Skeletal muscle tissue (tissue), 4 donors: Measurements from ENCODE around the gene GUF1. TPM values are rescaled to one million over a fixed set of nuclear protein-coding genes. Genes with fewer than 3 reads are reported as not detected.
A peak's percentile ranks its signal among the peaks of the same experiment; 100 is the strongest.

Experiments used
- H3K27ac ChIP-seq: one replicate; pipeline ENCODE4 v1.7.0; 2013; ENCODE audit warnings: mild to moderate bottlenecking, low read depth, low read length, inconsistent platforms
- H3K27me3 ChIP-seq, 3 donors: one replicate each; pipeline ENCODE4 v1.7.0; 2013; ENCODE audit warnings: low read length in 3 of 3; ENCODE audit not compliant: control insufficient read depth in 3 of 3, insufficient read depth in 3 of 3
- H3K36me3 ChIP-seq, 3 donors: one replicate each; pipeline ENCODE4 v1.7.0; 2013; ENCODE audit warnings: low read length in 3 of 3; ENCODE audit not compliant: control insufficient read depth in 3 of 3, insufficient read depth in 3 of 3
- H3K4me1 ChIP-seq, 3 donors: one replicate each; pipeline ENCODE4 v1.7.0; 2013; ENCODE audit warnings: low read length in 3 of 3, mild to moderate bottlenecking in 3 of 3; ENCODE audit not compliant: control insufficient read depth in 3 of 3, insufficient read depth in 3 of 3
- H3K4me3 ChIP-seq, 3 donors: one replicate each; pipeline ENCODE4 v1.7.0; 2013; ENCODE audit warnings: low read length in 3 of 3
- H3K9ac ChIP-seq, 3 donors: one replicate each; pipeline ENCODE4 v1.7.0; 2013; ENCODE audit warnings: low read length in 3 of 3, mild to moderate bottlenecking in 3 of 3, moderate library complexity in 2 of 3, low read depth in 1 of 3
- H3K9me3 ChIP-seq, 3 donors: one replicate each; pipeline ENCODE4 v1.7.0; 2013; ENCODE audit warnings: low read length in 3 of 3; ENCODE audit not compliant: control insufficient read depth in 3 of 3
- total RNA-seq: library from RNA; depleted of rRNA; stranded (reverse); fragments of >200 nt; gene quantifications from one replicate; pipeline ENCODE4 v1.2.3, GENCODE V29; 2014
- donor health status: Osteomylitis.

The GUF1 gene
- total RNA-seq, 1 donor from 2014 or later, result 12.0 TPM

DNA sequence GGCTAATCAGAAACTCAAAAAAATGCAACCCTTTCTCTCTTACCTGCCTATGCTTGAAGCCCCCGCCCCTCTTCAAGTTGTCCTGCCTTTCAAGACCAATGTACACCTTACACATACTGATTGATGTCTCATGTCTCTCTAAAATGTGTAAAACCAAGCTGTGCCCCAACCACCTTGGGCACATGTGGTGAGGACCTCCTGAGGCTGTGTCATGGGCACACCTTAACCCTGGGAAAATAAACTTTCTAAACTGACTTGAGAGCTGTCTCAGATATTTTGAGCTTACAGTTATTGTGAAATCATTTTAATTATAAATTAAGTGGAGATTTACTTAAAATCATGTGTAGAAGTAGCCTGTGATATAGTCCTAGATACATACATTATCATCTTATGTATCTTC lies 22.2 kb downstream of the GUF1 start:
- H3K27ac ChIP-seq, result no peak overlapping the region
- peaks cover 16 to 54% (median 46%) of the 10 kb centered on the region in 3 donors for H3K36me3 ChIP-seq
- H3K9ac ChIP-seq, result no peak overlapping the region
- no peaks in the 10 kb centered on the region for H3K27me3 ChIP-seq
- H3K4me3 ChIP-seq, result no peak overlapping the region
- H3K4me1 ChIP-seq, result no peaks in the 10 kb centered on the region
- H3K9me3 ChIP-seq, result no peaks in the 10 kb centered on the region

DNA sequence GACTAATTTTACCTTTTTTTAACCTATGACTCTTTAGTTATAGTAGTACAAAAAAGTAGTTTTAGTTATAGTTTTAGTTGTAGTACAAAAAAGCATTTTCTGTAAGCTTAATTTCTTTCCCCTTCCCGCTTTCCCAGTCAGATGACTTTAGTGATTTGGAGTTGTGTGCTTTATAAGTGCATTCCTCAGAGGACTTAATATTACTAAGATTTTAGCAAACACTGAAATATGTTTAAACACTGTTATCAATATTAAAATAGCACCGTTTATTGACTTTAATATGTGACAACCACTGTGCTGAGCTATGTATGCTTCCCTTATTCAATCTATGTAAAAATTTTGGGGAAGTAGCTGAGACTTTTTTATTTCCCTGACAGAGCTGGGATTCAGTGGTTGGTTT lies 22.8 kb downstream of the GUF1 start:
- H3K27me3 ChIP-seq, result no peaks in the 10 kb centered on the region
- H3K9me3 ChIP-seq, result no peaks in the 10 kb centered on the region
- peaks cover 15 to 48% (median 46%) of the 10 kb centered on the region in 3 donors for H3K36me3 ChIP-seq
- no peaks in the 10 kb centered on the region for H3K4me1 ChIP-seq
- no peak overlapping the region for H3K4me3 ChIP-seq
- H3K27ac ChIP-seq, result no peak overlapping the region
- H3K9ac ChIP-seq, result no peak overlapping the region

DNA sequence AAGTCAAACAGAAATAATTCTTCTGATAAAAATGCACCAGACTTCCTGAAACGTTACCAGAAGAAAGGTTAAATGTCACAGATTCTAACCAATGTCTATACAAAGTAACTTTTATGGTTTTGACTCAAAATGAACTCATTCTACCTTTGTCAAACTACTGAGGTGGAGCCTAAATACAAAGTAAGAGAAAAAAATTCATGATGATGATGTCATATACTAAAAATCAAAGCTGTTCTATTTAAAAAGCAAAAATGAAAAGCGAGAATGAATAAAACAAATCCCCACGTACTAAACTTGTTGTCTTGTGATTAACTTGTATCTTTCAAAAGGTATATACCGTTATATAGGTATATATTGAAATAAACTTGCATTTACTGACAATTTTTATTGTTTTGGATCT lies 26.5 kb downstream of the GUF1 start:
- H3K9me3 ChIP-seq, result no peaks in the 10 kb centered on the region
- H3K4me1 ChIP-seq, result no peaks in the 10 kb centered on the region
- H3K36me3 ChIP-seq, result peaks cover 0 to 31% (median 27%) of the 10 kb centered on the region in 3 donors
- H3K4me3 ChIP-seq, result no peak overlapping the region
- no peak overlapping the region for H3K27ac ChIP-seq
- H3K9ac ChIP-seq, result no peak overlapping the region
- H3K27me3 ChIP-seq, result no peaks in the 10 kb centered on the region

DNA sequence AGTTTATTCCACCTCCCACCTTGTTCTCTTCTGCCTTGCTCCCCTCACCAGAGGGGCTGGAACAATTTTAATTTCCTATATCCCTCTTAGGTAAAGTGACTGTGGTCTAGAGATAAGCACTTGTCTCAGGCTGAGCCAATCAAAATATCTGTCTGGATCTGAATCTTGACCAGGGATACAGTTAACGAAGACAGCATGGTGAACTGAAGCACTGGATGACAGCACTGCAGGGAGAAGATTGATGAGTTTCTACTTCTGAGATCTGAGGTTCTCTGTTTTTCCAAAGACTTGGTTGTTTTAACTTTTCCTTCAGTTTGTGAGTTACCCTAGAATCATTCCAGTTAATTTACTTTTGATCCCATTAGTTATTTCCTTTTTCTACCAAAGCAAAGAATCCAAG lies 34.9 kb downstream of the GUF1 start:
- H3K9me3 ChIP-seq, result no peaks in the 10 kb centered on the region
- peaks cover 0 to 2% (median 0%) of the 10 kb centered on the region in 3 donors for H3K36me3 ChIP-seq
- no peaks in the 10 kb centered on the region for H3K27me3 ChIP-seq
- H3K9ac ChIP-seq, result no peak overlapping the region
- H3K27ac ChIP-seq, result no peak overlapping the region
- H3K4me3 ChIP-seq, result no peak overlapping the region
- peaks cover 0 to 2% (median 2%) of the 10 kb centered on the region in 3 donors for H3K4me1 ChIP-seq

DNA sequence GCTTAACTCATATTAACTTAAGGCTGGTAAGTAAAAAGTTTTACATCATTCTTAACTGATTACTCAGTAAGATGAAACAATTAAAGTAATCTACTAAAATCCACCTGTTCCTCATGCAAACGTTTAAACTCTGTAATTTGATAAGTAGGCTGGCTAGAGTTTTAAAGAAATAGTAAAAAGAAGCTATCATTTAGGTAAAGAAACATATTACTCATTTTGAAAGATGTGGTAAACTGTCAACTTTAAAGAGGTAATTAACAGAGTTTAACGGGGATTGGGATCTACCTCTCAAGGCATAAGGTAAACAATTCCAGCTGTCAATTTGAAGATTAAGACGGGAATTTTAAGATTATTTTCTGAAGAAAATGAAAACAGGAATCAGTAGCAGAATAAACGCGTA lies 38.4 kb downstream of the GUF1 start:
- H3K36me3 ChIP-seq, result no peaks in the 10 kb centered on the region
- no peak overlapping the region for H3K27ac ChIP-seq
- peaks cover 2 to 6% (median 3%) of the 10 kb centered on the region in 3 donors for H3K4me1 ChIP-seq
- no peaks in the 10 kb centered on the region for H3K9me3 ChIP-seq
- H3K9ac ChIP-seq, result no peak overlapping the region
- no peak overlapping the region for H3K4me3 ChIP-seq
- H3K27me3 ChIP-seq, result no peaks in the 10 kb centered on the region

DNA sequence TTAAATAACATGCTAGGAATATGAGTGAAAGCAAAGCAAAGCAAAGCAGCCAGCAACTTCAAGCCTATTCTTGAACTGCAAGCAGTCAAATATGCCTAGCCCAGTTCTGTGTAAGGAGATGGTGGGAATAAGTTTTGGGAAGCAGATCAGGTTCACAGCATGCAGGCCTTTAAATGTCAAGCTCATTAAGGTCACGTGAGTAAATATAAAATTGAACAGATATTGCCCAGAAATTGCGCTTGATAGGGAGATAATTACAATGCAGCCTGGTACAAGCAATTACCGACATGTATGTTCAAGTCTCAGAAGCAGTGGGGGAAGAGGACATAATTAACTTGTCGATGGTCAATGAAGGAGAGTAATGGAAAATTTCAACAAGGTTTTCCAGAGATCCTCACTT lies 42.2 kb downstream of the GUF1 start:
- H3K9ac ChIP-seq, result no peak overlapping the region
- no peaks in the 10 kb centered on the region for H3K9me3 ChIP-seq
- no peak overlapping the region for H3K27ac ChIP-seq
- H3K27me3 ChIP-seq, result no peaks in the 10 kb centered on the region
- peaks cover 3 to 6% (median 5%) of the 10 kb centered on the region in 3 donors for H3K4me1 ChIP-seq
- no peaks in the 10 kb centered on the region for H3K36me3 ChIP-seq
- H3K4me3 ChIP-seq, result no peak overlapping the region

DNA sequence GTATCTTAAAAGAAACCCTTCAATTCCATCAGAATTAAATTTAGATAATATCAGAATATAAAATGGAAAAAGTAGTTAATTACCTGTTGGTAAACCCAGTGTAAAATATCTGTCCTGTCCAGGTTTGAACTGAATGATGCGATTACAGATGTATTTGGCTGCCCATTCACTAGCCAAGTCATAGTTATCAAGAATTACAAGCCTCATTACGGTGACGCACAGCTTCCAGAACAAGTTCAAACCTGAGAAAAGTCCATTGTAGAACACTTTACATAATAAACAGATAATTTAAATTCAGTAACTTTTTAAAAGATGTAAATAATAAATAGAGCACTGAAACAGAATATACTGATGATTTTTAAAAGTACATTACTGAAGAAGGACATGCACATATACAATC lies 43.8 kb downstream of the GUF1 start:
- Histone ChIP-seq H3K4me1 (peaks cover 5 to 12% (median 7%) of the 10 kb centered on the region in 3 donors), H3K36me3 (no peaks in the 10 kb centered on the region), H3K9ac (no peak overlapping the region), H3K9me3 (no peaks in the 10 kb centered on the region), H3K27ac (no peak overlapping the region), H3K27me3 (no peaks in the 10 kb centered on the region), H3K4me3 (no peak overlapping the region)

DNA sequence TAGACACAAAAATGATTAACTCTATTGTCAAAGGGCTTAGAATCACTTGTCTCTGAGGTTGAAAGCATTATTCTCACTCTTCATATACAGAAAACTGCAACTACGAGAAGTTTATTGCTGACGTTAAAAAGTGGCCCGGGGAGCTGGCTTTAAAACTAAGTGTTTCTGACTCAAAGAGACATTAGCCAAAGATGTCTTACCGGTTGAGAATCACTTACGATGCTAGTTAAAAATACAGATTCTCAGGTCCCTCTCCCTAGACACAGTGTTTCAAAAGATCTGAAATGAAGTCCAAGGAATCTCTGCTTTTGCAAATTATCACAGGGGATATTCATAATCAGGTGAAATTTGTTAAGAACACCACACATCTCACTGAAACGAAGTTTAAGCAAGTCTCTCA lies 46.9 kb downstream of the GUF1 start:
- Histone ChIP-seq H3K4me1 (peaks cover 5 to 15% (median 7%) of the 10 kb centered on the region in 3 donors), H3K9ac (peak overlapping the region; percentile 85 to 86 (median 85)), H3K4me3 (peak overlapping the region; percentile 87 to 97 (median 89)), H3K27ac (no peak overlapping the region), H3K27me3 (no peaks in the 10 kb centered on the region), H3K9me3 (no peaks in the 10 kb centered on the region), H3K36me3 (no peaks in the 10 kb centered on the region)

DNA sequence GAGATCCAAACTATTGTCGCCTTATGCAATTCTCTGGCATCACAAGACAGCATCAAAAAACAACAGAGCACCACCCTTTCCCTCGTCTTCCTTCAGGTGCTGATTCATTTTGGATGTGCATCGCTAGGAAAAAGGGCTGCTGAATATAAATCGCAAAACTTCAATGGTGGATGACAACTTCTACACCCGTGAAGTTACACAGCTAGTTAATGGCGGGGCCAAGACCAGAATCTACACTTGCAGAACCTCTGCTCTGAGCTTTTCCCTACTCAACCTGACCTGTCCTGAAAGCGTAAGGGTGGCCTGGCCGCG lies 47.5 kb downstream of the GUF1 start:
- Histone ChIP-seq H3K27me3 (no peaks in the 10 kb centered on the region), H3K9me3 (no peaks in the 10 kb centered on the region), H3K4me1 (peaks cover 5 to 10% (median 5%) of the 10 kb centered on the region in 3 donors), H3K36me3 (no peaks in the 10 kb centered on the region), H3K9ac (peak overlapping the region; percentile 85 to 86 (median 85)), H3K4me3 (peak overlapping the region; percentile 87 to 97 (median 89)), H3K27ac (peak overlapping the region; percentile 77)

DNA sequence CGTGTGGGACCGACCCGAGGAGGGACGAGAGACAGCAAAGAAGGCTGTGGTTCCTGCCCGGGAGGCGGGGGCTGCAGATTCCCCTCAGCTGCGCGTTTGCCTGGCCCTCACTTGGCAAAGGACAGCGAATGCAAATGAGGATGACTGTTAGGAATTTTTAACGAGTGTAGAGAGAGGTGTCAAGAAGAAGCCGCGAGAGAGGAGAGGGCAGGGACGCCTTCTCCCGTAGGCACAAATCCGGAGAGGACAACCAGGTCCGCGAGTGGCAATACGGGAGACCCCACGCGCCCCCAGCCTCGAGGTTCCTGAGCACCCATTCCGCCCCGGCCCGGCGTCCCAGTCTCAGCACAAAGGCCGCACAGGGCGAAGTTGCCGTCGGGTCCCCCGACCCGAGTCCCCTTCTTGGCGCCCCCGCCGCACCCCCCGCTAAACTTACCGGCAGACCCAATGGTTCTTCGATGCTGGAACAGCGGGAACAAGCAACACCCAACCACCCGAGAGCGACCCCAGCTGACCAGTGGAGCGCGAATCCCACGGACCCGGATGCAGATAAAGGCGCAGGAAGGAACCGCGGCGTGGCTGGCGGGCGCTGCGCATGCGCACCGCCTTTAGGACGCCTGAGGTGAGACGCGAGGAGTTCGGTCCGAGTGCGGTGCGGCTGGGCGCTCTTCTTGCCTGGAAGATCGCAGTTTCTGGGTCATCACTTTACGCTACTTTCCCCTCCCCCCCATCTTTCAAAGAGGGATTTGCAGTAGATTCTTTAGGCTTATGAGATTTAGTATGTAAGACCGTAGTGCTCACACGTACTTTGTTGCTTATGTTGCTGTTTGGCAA lies 48.0 kb downstream of the GUF1 start, which contains the start of gene GNPDA2:
TSS of gene GNPDA2 (minus strand) at position 519 of the 834 bp plus-strand sequence. CDS start 4,349 bp downstream, outside the sequence.
- H3K9ac ChIP-seq, result peak within 1 kb of the TSS; percentile 85 to 86 (median 85)
- peak within 1 kb of the TSS; percentile 77 for H3K27ac ChIP-seq
- peak within 1 kb of the TSS; percentile 87 to 97 (median 89) for H3K4me3 ChIP-seq
- peaks cover 5 to 10% (median 5%) of the 10 kb centered on the region in 3 donors for H3K4me1 ChIP-seq
- H3K27me3 ChIP-seq, result peaks cover 0 to under 1% (median 0%) of the 10 kb centered on the region in 3 donors
- H3K9me3 ChIP-seq, result no peaks in the 10 kb centered on the region
- H3K36me3 ChIP-seq, result no peaks in the 10 kb centered on the region
